NCI-H2196 (cell line): ENCODE measurements around the gene HNRNPM.

Experiments used
- DNase-seq: peaks from one replicate; lab custom pipeline; 2025; ENCODE audit not compliant: unreplicated experiment; lab: John Stamatoyannopoulos, UW

The HNRNPM gene

GRCh38 chr19:8459520-8460270 is 14.9 kb downstream of the HNRNPM start:
- DNase-seq, result no peak

DNA sequence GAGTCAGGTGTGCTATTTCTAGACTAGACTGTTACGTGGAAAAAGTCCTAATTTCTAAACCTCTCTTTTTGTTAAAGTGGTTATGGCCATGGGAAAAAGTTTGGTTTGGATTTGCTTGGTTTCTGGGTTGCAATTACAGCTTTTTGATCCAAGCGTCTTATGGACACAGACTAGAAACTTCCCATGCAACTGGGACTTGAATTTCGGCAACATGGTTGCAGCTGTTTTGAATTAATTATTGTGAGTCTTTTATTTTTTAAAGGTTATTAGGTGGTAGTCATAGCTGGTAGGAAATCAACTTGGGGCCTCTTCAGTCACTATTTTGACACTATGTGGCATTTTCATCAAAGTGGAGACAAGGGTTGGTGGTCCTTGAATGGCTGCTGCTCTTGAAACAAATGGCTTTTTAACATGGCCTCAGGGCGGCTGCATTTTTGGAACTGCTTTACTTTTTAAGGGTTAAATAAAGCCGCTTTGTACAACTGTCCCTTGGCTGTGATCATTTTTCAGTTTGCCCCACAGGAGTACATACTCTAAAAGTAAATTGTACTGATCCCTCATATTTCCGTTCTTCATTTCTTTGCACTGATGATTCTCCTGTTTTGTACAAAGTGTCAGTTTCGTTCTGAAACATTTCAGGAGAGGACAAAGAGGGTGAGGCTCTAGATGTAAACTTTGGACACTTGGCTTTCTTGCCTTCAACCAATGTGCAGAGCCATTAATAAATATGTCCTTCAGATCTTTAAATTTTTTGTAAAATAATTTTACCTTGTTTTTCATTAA is 15.9 kb downstream of the HNRNPM start:
- DNase-seq, result no peak

DNA sequence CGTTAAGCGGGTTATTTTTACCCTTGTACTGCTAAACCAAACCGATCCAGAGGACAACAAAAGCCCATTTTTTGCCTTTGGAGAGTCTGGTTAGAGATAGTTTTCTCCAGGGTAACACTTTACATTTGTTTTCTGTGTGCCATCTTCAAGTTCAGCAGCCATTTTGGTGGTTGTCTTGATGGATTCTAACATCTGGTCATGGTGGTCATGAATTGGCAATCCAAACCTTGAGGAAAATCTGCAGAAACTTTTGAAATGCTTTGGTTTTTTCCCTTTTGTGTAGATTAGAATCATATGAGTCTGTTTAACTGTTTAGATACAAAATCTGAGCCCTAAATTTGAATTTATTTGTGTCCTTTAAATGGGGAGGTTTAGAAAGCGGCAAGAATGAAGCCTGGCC is 16.6 kb downstream of the HNRNPM start:
- no peak for DNase-seq

GRCh38 chr19:8461891-8462290 is 17.1 kb downstream of the HNRNPM start:
- DNase-seq, result no peak

GRCh38 chr19:8462571-8462970 is 17.8 kb downstream of the HNRNPM start:
- DNase-seq, result no peak

DNA sequence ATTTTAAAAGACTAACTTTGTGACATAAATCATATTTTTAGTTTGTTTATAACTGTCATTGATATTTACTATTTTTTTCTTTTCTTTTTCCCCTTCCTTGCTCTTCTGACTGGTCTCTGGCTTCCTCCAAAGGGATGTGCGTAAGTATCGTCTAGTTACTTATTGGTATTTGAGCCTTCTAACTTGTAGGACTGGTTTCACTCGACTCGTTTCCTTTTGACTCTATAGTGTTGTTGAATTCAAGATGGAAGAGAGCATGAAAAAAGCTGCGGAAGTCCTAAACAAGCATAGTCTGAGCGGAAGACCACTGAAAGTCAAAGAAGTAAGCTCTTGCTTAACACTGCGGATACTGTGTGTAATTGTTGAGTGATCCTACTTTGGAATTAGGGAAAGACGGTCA is 18.6 kb downstream of the HNRNPM start:
- no peak for DNase-seq

DNA sequence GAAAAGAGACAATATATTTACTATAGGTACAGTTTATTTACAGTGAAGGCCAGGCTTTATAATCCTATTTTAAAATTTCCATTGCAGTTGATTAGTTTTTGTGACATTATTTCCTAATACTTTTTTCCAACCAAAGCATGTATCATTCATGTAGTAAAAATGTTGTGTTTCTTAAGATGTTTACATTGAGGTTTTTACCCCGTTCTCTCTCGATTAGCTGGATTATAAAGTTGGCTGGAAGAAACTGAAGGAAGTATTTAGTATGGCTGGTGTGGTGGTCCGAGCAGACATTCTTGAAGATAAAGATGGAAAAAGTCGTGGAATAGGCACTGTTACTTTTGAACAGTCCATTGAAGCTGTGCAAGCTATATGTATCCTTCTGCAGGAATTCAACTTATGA is 21.2 kb downstream of the HNRNPM start:
- no peak for DNase-seq

- no peak for DNase-seq
Measured at GRCh38 chr19:8468124-8468523, 23.3 kb downstream of the HNRNPM start.

DNA sequence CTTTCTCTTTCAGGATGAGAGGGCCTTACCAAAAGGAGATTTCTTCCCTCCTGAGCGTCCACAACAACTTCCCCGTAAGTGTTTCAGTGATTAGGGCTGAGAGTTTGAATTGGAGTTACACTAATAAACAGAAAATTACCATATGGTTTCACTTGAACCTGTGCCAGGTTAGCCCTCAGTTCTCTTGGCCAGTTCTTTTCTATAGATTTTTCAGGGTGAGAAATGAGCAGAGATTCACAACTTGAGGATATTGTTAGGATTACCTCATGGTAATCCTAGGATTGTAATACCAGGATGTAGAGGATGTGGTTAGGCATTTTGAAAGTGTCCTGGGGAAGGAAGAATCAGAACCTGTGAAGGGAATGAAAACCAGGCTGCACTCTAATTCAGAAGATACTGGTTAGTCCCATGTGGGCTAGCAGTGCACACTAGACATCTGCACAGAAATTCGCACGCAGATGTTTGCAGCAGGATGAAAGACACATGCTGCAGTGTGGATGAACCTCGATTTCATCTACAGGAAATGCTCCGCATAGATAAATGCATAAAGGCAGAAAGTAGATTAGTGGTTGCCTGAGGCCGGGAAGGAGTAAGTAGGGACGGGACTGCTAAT is 24.1 kb downstream of the HNRNPM start:
- DNase-seq, result no peak

GRCh38 chr19:8469613-8470368 is 25.0 kb downstream of the HNRNPM start:
- no peak for DNase-seq

GRCh38 chr19:8473648-8474476 is 29.1 kb downstream of the HNRNPM start:
- DNase-seq, result no peak

DNA sequence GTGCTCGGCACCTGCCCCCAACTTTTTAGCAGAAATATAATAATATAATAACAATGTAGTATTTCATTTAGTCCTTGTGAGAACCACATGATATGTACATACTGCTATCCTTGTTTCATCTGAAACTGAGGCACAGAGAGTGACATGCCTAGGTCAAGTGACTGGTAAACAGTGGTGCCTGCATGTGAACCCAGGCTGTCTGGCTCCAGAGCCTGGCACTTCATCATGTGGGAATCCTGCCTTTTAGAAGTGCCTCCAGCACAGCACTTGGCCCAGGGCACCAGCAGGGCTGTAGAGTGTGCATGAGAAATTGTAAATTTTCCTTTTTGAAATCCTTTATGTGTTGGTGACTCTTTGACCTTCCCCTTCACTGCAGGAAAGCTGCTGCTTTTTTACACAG is 30.2 kb downstream of the HNRNPM start:
- no peak for DNase-seq

DNA sequence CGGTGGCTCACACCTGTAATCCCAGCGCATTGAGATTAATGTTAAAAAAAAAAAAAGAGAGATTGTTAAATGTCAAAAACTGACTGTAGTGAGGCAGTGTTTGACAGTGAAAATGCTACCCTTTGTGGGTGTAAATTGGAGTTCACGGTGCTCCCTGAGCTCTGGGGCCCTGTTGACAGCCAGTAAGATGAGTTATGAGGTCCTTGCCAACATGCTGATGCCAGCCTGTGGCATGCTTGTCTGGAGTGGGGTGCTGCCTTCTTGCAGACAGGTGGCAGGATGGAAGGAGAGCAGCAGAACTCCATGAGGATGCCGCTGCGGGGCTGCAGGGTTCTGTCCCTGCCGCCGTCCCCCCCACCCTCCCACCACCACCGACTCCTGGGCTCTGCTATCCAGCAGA is 31.7 kb downstream of the HNRNPM start:
- no peak for DNase-seq

GRCh38 chr19:8477889-8478288 is 33.1 kb downstream of the HNRNPM start:
- DNase-seq, result no peak

DNA sequence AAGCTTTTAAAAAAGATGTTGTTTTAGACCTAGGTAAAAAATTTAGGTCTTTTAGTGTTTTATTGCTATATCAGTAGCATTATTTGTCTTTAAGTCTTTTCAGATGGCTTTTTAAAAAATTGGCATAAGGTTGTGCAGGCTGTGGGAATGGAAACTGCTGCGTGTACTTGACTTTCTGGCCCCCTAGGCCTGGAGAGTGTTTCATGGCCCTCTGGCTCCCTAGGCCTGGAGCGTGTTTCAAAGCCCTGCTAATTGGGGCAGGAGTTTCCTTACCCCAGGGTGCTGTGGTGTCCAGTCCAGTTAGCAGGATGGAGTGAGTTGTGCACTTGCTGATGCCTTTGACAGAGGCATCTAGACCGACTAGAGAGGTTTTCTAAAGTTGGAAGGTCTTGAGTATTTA is 33.8 kb downstream of the HNRNPM start:
- no peak for DNase-seq

DNA sequence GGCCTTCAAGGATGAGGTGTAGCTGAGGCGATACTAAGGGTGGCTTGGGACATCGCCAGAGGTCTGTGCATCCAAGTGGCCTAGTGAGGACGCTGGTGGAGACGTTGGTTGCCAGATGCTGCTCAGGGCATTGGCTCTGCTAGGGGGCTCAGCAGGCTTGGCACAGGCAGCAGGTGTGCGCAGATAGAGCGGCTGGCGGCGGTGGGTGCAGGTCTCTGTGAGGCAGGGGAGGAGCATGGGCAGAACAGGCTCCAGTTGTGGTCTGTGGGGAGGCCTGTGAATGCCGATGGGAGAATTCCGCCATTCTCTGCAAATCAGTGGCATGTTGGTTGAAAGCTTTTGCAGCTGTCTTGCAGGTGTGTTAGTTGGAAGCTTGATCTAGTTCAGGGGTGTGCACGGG is 36.4 kb downstream of the HNRNPM start:
- DNase-seq, result no peak

DNA sequence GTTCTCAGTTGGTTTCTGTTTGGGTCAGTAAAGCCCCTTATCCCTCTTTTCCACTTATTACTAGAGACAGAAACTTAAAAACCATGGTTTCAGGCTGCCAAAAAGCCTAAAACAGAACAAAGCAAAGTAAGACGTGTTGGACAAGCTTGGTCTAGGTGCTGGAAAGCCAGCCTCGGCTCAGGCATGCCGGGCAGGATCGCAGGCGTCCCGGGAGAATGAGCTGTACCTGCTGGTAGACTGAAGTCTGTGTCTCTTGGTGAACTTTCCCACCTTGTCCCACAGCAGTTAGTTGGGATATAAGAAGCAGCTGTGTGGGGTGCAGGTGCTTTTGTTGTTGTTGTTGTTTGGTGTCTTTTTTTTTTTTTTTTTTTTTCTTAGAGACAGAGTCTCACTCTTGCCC is 36.8 kb downstream of the HNRNPM start:
- DNase-seq, result no peak

DNA sequence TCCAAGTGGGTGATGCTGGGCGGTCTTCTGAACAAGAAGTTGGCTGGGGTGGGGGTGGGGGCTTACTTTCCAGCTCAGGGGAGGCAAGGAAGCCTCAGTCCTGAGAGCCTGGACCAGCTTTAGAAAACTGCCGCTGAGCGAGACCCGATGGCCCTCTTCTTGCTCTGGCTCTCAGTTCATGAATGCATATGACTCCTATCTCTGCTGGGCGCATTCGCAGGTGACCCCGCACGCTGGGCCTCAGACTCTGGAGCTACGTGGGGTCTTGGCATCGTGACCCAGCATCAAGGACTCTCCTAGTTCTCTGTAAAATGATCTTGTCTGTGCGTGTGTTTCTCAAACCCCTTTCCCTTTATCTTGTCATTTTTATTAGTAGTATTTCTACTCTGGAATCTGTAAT is 37.9 kb downstream of the HNRNPM start:
- no peak for DNase-seq

- DNase-seq, result no peak
Measured at GRCh38 chr19:8483165-8483564, 38.4 kb downstream of the HNRNPM start.

DNA sequence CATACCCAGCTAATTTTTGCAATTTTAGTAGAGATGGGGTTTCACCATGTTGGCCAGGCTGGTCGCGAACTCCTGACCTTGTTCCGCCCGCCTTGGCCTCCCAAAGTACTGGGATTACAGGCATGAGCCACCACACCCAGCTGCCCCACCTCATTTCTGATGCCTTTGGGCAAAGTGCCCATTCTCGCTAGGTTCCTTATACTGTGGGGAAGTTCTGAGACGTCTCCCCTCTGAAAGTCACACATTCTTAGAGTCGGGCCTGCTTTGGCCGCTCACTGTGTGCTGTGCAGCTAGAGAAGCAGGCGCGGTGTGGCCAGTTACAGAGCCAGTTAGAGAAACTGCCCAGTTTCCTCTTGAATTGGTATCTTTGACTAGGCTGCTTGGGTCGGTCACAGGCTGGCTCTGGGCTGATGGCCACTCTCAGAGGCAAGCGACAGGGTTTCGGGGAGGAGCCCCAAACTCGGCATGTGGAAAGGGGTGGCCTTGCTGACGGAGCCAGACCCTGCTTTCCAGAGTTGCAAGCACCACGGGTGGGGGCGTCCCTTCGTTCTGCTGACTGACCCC is 39.6 kb downstream of the HNRNPM start:
- DNase-seq, result no peak
